Astrocyte (in vitro differentiated cells and primary cell): ENCODE data around the gene SERPINE1.
A peak's percentile ranks its signal among the peaks of the same experiment; 100 is the strongest.

Experiments
- CTCF ChIP-seq: IDR thresholded peaks from 2 replicates; pipeline ENCODE4 v1.5.1; 2011; ENCODE audit warnings: low read depth, mild to moderate bottlenecking, inconsistent platforms, low read length, moderate library complexity; ENCODE audit not compliant: insufficient read depth
- EZH2 ChIP-seq: IDR thresholded peaks from 2 replicates; pipeline ENCODE4 v1.6.1; 2012; ENCODE audit warnings: mild to moderate bottlenecking, low read length, inconsistent platforms; ENCODE audit not compliant: insufficient read depth

- TF ChIP-seq CTCF (no peak), EZH2 (peak; percentile 88)
Measured at GRCh38 chr7:101164071-101164840, 37.4 kb downstream of the SERPINE1 start.
